Measurements from ENCODE around the gene TMEM243. TPM values are rescaled to one million over a fixed set of nuclear protein-coding genes. Genes with fewer than 3 reads are reported as not detected.

Gene TMEM243
- total RNA-seq, 6 donors from 2014 or later = 75.9 to 178 (median 99.1) TPM

DNA sequence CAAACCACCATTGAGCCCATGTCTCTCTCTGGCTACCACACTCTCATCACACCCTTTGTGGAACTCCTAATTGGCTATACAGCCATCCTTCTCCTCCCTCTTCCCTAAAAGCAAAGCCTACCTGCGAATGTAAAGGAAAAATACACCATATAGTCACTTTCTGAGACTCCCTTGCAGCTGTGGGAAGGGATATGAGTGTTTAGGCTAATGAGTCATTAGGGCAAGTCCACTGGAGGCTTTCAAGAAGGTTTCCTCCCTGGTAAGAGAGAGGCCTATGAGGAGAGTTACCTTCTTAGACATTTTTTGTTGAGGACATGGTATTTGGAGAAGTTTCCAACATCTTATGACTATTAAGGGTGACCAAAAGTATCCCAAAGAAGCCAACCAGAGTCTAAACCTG, 4.1 kb upstream of the TMEM243 start:
- Histone ChIP-seq H3K27me3 (no peaks in the 10 kb centered on the region), H3K4me3 (no peak overlapping the region), H3K4me1 (peaks cover 8 to 12% (median 9%) of the 10 kb centered on the region in 4 donors), H3K27ac (no peak overlapping the region), H3K36me3 (no peaks in the 10 kb centered on the region), H3K9me3 (no peaks in the 10 kb centered on the region)
- no peak for TF ChIP-seq POLR2A (IDR thresholded peaks at IDR 0.05)
- TF ChIP-seq, protein P1, sequence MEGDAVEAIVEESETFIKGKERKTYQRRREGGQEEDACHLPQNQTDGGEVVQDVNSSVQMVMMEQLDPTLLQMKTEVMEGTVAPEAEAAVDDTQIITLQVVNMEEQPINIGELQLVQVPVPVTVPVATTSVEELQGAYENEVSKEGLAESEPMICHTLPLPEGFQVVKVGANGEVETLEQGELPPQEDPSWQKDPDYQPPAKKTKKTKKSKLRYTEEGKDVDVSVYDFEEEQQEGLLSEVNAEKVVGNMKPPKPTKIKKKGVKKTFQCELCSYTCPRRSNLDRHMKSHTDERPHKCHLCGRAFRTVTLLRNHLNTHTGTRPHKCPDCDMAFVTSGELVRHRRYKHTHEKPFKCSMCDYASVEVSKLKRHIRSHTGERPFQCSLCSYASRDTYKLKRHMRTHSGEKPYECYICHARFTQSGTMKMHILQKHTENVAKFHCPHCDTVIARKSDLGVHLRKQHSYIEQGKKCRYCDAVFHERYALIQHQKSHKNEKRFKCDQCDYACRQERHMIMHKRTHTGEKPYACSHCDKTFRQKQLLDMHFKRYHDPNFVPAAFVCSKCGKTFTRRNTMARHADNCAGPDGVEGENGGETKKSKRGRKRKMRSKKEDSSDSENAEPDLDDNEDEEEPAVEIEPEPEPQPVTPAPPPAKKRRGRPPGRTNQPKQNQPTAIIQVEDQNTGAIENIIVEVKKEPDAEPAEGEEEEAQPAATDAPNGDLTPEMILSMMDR (IDR thresholded peaks at IDR 0.05) = no peak
- no peak for TF ChIP-seq EP300 (IDR thresholded peaks at IDR 0.05)
- TF ChIP-seq POLR2AphosphoS5 (IDR thresholded peaks at IDR 0.05) = no peak
- WGBS, 2 donors = 90 to 97% methylated on average over 1 of the region's 1 CpG
- no peak for DNase-seq
- ATAC-seq (ENCODE audit: low FRiP score in 2 of 2) = no peak

DNA sequence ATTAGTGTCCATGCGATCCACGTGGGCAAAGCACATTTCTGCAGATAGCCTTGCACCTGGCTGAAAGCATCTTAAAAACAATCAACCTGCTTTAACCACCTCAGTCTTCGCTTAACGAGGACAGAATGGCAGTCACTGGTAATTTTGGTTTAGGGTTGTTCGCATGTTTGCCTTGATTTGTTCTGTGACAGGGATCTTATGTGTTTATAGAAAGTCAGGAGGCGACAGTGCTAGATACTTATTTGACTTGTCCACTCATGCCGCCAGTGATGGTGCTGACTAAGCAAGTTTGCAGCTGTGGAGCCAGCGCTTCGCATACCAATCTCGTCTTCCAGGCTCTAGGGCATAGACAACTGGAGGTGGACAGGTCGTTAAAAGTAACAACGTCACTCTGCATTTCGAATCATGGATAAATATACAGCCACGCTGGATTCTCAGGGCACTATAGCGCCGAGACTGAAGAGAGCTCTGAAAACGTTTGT, 1.2 kb upstream of the TMEM243 start:
- Histone ChIP-seq H3K4me3 (peak overlapping the region; percentile 59 to 98 (median 77)), H3K9me3 (no peaks in the 10 kb centered on the region), H3K27me3 (no peaks in the 10 kb centered on the region), H3K27ac (peak overlapping the region; percentile 88 to 95 (median 92)), H3K4me1 (peaks cover 25 to 34% (median 30%) of the 10 kb centered on the region in 4 donors), H3K36me3 (no peaks in the 10 kb centered on the region)
- ATAC-seq (ENCODE audit: low FRiP score in 2 of 2) (no peak), DNase-seq (no peak)
- 7 to 13% methylated on average over 12 to 17 of the region's 17 CpGs for WGBS, 2 donors
- no peak for TF ChIP-seq POLR2AphosphoS5 (IDR thresholded peaks at IDR 0.05)

DNA sequence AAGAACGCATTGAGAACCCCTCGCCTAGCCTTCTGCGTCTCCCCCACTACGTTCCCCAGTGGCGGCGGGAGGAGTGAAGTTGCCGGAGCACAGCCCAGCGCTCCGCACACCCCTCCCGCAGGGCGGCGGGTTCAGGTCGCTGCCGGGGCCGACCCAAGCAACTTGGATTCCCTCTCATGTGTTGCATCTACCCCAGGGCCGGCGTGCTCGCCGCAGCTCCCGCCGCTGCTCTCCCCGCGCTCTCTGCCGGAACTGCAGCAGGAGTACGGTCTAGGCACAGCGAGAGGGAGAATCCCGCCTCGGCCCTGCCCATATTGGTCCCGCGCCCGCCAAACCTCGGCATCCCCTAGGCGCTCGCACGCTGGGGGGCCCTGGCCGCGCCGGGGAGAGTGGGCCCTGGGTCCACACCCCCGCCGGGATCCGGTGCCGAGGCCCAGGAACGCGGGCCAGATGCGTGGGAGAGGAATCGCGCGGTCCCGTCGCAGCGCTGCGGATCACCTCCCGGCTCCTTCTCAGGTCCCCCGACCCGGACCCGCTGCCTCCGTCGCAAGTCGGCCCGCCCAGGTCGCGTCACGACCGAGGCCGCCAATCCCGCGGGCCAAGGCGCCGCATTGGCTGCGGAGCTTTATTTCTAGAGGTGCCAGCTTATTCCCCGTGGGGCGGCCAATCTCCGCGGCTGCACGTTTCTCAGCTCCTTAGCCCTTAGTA, 648 bp upstream of the TMEM243 start:
- Histone ChIP-seq H3K27me3 (no peaks in the 10 kb centered on the region), H3K4me1 (peaks cover 29 to 38% (median 34%) of the 10 kb centered on the region in 4 donors), H3K27ac (peak overlapping the region; percentile 88 to 95 (median 92)), H3K4me3 (peak overlapping the region; percentile 59 to 98 (median 77)), H3K9me3 (no peaks in the 10 kb centered on the region), H3K36me3 (no peaks in the 10 kb centered on the region)
- DNase-seq (peak; percentile 92 to 96), ATAC-seq (ENCODE audit: low FRiP score in 2 of 2) (peak; percentile 84 to 89)
- WGBS, 2 donors = 0 to 1% methylated on average over 30 to 60 of the region's 75 CpGs
- TF ChIP-seq POLR2AphosphoS5 (IDR thresholded peaks at IDR 0.05) (peak; percentile 71 to 95), EP300 (IDR thresholded peaks at IDR 0.05) (no peak), POLR2A (IDR thresholded peaks at IDR 0.05) (peak; percentile 16 to 96 (median 96))
- TF ChIP-seq, protein P1 (IDR thresholded peaks at IDR 0.05) = peak in 1 of 6 experiments; percentile 37

DNA sequence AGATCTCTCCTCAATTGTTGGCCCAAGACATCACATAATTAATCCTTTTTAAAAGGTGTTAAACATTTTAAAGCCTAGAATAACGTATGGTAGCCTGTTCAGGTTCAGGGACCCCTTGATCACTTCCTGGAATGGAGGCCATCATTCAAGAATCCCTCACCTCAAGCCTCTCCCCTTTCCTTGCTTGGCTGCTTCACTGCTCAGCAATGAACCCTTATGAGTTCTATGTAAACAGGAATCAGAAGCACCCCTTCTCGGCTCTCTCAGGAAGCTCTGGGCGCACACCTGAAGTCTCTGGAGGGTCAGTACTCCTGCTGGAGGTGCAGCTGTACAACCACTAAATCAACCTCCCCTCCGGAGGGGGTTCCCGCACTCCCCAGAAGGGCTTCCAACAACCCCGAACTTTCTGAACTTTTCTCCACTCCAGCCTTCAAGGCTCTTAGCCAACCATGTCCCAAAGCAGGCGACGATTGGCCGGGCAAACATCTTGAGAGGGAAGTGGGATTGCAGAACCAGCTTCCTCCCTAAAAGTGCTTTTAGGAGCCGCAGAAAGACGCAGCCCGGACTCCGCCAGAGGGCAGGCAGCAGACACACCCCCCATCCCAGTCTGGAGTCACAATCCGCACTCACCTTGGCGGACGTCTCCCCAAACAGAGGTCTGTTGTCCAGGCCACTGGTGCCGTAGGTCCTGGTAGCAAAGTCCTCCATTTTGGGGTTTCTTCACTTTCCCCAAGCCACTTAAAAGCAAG, 562 bp downstream of the TMEM243 start:
- ATAC-seq (ENCODE audit: low FRiP score in 2 of 2) (peak; percentile 78 to 88), DNase-seq (peak in 1 of 2 donors; percentile 91)
- H3K27me3 ChIP-seq = no peaks in the 10 kb centered on the region
- TF ChIP-seq EP300 (IDR thresholded peaks at IDR 0.05) (no peak), POLR2AphosphoS5 (IDR thresholded peaks at IDR 0.05) (no peak), POLR2A (IDR thresholded peaks at IDR 0.05) (peak in 1 of 4 donors; percentile 15)
- TF ChIP-seq, protein P1 (IDR thresholded peaks at IDR 0.05) = peak in 1 of 6 experiments; percentile 30
- no peaks in the 10 kb centered on the region for H3K36me3 ChIP-seq
- no peaks in the 10 kb centered on the region for H3K9me3 ChIP-seq
- H3K4me3 ChIP-seq = peak overlapping the region; percentile 59 to 98 (median 77)
- peak overlapping the region; percentile 88 to 95 (median 92) for H3K27ac ChIP-seq
- peaks cover 41 to 45% (median 43%) of the 10 kb centered on the region in 4 donors for H3K4me1 ChIP-seq
- 0 to 1% methylated on average over 15 to 17 of the region's 17 CpGs for WGBS, 2 donors

All from upper lobe of left lung (tissue), 6 donors.